Measurements from ENCODE around the gene THEMIS.
"Not testable (repeated sequence)": the region's sequence is repeated elsewhere in the genome, so short reads cannot be mapped to it uniquely, and the experiment has no call there.

THEMIS gene, protein sequence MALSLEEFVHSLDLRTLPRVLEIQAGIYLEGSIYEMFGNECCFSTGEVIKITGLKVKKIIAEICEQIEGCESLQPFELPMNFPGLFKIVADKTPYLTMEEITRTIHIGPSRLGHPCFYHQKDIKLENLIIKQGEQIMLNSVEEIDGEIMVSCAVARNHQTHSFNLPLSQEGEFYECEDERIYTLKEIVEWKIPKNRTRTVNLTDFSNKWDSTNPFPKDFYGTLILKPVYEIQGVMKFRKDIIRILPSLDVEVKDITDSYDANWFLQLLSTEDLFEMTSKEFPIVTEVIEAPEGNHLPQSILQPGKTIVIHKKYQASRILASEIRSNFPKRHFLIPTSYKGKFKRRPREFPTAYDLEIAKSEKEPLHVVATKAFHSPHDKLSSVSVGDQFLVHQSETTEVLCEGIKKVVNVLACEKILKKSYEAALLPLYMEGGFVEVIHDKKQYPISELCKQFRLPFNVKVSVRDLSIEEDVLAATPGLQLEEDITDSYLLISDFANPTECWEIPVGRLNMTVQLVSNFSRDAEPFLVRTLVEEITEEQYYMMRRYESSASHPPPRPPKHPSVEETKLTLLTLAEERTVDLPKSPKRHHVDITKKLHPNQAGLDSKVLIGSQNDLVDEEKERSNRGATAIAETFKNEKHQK

DNA sequence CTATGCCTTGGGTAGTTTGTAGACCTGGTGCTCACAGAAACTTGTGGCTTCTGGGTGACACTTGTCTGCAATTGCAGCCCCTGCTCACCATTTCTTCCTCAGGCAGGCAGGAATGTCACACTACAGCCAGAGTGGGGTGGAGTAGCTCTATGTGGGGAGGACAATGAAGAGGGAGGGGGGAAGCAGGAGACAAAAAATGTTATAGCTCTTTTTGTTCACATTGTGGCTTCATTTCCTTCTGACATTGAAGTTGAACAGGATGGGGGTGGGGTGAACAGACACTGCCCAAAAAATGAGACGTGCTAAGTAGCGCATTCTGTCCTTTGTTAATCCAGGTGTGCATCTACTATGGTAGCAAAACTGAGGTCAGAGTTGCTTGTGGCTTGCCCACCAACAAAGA is at the start of gene THEMIS:
TSS of gene THEMIS (minus strand) at position 124 of the 400 bp plus-strand sequence. CDS start 126 bp downstream, outside the sequence.
- no peak for DNase-seq (ENCODE audit: low read depth)

DNA sequence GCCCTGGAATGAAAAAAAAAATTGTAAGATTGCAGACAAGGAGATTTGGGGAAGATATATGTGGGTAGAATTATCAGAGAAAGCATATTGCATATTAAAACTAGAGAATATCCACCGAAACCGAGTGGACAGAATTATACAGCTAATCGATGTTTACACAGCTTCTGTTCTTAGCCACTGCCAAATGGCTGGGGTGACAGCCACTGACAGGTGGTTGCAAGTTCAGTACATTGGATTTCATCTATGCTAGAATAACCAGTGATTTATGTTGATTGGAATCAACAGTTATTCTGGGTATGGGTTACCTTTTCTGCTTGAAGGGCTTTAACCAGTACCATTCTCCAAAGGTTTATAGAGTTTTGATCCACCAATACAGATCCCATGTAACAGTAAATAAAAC is 48.4 kb upstream of the THEMIS start:
- no peak for DNase-seq (ENCODE audit: low read depth)

DNA sequence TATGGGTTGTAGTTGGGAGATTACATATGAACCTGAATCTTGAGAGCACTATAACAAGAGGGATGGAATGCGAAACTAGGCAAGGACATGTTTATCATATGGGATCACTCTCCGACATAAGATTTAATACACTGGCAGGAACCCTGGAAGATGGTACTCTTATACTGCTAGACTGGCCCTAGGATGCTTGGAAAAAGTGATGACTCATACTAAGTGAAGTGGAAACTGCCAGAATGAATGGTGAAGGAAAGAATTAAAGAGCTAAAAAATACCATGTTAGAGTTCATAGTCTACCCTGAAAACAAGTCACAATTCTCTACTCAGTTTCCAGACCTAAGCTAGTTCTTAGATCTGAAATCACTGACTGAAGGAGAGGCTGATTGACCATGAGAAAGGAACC is 45.5 kb upstream of the THEMIS start:
- no peak for DNase-seq (ENCODE audit: low read depth)

DNA sequence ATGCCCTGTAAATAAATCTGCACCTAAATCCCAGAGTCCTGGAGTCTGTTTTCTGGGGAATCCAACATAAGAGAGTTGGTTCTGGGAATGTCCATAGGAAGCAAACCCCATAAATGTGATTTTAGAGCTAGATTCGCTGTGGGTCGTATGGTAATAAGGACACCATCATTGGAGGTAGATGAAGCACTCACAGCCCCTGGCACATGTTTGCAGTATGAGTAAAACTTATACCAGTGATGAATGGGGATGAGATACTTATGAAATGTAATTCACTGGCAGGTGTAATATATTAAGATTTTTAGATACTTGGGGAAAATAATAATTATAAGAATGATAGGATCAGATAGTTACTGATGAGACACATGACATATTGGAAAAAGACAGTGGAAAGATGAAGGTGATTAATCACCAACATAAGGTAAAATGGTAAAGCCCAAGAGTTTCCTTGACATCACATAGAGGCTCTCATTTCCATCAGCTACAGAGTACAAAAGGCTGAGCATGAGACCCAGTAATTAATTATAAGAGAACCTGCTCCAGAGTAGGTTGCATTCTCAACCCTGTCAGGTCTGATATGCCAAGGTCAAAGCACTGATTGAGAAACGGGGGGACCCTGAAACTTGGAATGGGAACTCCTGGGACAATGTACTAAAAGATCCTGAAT is 44.7 kb upstream of the THEMIS start:
- DNase-seq (ENCODE audit: low read depth) = no peak

DNA sequence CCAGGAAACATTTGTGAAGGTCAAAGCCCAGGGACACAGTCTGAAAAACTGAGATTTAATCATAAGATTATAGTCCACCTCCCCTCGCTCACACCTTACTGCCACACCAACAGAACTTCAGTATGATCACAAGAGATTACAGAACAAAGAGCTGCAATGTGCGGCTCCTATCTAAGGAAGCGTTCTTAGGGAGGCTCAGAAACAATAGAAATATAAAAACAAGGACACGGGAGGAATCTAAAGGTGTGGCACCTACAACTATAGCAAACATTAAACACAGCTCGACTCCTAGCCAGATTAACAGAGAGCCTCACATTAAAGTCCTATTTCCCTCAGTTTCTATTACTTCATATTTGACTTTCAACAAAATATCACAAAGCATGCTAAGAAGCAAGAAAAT is 40.4 kb upstream of the THEMIS start:
- DNase-seq (ENCODE audit: low read depth) = no peak

DNA sequence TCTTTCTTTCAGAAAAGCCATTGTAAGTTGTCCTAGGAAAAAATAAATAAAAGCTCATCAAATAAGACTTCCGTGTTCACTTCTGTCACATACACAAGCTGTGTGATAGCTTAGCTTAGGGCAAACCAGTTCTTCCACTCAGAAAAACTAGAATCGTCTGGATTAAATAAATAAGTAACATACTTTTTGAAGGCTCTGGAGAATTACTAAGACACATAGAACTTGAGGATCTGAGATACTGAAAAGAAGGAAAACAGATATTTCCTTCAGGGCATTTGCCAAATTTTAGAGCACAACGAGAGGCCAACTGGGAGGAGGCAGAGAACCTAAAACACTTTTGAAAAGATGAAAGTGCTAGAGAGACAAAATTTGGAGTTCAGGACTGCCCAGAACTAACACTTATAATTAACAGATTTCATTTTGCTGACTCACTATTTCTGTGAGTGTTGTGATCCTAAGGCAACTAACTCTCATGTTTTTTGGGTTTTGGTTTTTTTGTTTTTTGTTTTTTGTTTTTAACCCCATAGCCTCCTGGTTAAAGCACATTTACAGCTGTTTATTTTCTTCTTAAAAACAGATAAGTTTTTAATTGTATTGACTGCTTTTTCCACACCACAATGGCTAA is 38.7 kb upstream of the THEMIS start:
- no peak for DNase-seq (ENCODE audit: low read depth)

DNA sequence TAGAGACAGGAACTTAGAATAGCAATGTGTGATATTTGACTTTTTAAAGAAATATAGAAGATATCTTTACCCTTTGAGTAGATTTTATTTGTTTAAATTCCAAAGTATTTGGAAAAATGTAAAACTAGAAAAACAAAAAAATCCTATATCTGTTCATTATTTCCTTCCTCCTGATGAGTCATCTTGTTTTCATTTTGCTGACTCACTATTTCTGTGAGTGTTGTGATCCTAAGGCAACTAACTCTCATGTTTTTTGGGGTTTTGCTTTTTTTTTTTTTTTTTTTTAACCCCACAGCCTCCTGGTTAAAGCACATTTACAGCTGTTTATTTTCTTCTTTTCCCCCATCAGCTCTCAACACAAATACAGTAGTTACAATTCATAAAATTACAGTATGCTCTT is 37.8 kb upstream of the THEMIS start:
- no peak for DNase-seq (ENCODE audit: low read depth)

DNA sequence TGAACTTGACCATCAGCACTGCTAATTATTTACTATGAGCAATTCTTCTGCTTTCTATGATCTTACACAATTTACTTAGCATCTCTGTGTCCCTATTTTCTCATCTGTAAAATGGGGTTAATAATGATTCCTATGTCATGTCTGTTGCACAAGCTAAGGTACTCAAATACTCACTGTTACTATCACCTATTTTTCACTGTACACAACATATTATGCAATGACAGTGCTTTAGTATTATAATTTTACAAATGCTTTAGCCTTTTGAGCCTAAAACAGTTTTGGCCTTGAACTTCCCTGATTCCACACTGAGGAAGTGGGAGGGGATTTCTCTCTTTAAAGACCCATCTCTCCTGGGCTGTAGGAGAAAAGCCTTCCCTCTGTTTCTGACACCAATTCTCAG is 36.9 kb upstream of the THEMIS start:
- no peak for DNase-seq (ENCODE audit: low read depth)

DNA sequence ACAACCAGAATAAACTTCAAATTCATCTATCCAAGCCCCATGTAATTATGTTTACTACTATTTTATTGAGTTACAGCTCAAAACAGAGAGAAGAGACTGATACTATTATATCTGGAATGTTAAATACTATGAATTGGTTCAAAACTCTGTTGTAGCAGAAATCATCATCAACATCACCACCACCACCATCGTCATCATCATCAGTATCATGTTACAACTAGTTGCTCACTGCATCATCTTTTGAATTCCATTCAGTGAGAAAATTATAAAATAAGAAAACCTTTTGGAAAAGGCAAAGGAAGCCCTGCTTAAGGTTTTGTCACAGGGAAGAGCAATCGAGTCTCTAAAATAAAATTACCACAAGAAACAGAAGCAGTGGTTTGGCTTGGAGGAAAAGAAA is 36.2 kb upstream of the THEMIS start:
- DNase-seq (ENCODE audit: low read depth) = no peak

DNA sequence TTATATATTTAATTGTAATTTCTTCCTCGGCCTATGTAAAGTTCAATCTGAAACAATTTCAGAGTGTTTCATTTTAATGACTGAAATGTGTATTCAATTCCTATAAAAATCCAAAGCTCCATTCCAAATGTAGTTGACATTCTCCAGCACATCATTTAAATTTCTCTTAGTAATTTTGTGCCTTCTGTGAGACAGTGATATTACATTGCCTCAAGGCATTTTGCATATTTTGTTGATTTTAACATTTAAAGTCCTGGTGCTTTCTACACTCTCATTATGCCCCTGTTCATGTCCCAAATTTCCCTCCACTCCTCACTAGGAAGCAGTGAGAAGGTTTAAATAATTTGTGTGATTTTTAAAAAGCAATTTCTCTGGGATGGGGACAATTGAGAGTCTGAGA is 34.1 kb upstream of the THEMIS start:
- no peak for DNase-seq (ENCODE audit: low read depth)

DNA sequence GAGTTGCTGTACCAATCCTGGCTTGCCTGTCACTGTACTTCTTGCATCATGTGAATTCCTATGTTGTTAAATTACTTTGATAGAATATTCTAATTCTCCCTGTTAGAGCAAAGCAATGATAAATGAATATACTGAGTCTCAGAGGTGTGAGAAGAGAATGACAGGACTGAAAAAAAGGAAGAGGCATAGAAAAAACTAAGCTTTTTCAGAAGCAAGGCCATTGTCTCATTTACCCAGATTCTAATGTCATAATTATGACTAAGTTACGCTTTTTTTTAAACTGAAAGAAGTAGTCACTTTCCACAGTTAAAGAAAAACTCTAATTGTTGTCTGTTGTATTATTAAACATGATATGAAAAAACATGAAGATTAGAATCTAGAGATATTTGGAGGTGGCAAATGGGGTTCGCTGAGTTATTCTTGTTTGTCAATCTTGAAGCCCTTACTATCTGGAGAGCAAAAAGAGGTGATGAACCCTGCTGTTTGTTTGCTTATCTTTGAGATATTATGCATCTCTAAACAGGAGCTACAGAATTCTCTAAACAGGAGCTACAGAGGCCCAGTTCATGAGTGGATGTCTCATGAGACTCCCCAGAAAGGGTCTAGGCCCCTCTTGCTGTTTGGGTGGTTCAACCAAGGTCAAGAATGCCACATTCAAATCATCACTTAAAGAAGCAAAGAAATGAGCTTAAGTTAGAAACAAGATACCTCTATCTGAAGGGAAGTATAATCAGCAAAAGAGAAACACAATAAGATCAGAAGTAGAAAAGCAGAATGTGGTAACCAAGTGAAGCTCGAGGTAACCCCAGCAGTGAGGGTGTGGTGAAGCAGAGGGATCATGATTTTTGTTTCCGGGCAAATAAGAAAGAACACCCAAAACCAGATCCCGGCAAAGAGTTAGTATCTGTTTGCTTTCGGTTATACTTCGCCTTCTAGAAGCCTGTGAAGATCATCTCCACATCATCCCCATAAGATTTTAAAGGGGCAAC is 33.3 kb upstream of the THEMIS start:
- no peak for DNase-seq (ENCODE audit: low read depth)

DNA sequence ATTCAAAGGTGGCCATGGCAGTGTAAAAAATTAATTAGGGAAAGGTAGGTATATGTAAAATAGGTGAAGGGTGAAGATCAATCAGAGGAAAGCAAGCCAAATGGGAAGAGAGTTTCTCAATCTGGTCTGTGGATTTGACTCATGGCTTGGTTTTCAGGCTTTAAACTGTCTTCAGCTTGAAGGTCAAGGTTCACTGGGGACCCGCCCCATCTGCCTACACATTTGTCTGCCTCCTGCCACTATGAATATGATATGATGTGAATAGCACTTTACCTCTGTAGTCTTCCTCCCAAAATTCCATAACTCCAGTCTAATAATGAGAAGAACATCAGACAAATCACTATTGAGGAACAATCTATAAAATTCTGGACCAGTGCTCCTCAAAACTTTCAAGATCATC is 32.3 kb upstream of the THEMIS start:
- no peak for DNase-seq (ENCODE audit: low read depth)

DNA sequence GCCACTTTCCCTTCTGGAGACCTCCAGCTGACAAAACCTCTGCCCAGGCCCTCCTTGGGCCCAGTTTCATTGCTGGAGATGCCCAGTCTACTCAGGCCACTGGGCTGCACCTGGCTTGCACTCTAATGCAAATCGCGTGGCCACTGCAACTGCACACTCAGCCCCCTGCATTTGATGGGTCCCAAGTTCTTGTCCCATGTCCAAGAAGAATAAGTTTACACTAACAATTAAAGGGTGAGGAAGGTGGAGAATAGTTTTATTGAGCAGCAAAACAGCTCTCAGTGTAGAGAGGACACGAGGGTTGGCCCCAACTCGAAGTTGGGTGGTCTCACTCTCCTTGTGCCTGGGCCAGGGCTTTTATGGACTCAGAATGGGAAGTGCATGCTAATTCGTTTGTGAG is 31.9 kb upstream of the THEMIS start:
- DNase-seq (ENCODE audit: low read depth) = no peak

DNA sequence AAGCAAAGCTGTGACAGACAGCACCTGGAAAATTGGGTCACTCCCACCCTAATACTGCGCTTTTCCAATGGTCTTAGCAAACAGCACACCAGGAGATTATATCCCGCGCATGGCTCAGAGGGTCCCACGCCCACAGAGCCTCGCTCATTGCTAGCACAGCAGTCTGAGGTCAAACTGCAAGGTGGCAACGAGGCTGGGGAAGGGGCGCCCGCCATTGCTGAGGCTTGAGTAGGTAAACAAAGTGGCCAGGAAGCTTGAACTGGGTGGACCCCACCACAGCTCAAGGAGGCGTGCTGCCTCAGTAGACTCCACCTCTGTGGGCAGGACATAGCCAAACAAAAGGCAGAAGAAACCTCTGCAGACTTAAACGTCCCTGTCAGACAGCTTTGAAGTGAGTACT is 25.6 kb upstream of the THEMIS start:
- DNase-seq (ENCODE audit: low read depth) = not testable (repeated sequence)

DNA sequence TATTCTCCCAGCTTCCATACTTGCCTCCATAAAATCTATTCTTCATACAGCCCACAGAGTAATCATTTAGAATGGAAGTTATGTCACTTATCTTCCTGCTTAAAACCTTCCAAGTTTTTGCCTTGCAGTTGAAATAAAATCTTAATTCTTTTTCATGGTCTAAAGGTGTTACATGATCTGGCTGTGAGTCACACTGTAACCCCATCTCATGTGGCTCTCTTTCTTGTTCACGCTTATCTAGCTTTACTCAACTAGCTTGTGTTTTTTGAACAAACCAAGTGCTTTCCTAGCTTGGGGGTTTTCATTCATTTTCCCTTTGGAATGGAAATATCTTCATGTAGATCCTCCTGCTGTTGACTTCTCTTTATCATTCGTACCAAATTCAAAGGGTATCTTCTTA is 23.6 kb upstream of the THEMIS start:
- no peak for DNase-seq (ENCODE audit: low read depth)

DNA sequence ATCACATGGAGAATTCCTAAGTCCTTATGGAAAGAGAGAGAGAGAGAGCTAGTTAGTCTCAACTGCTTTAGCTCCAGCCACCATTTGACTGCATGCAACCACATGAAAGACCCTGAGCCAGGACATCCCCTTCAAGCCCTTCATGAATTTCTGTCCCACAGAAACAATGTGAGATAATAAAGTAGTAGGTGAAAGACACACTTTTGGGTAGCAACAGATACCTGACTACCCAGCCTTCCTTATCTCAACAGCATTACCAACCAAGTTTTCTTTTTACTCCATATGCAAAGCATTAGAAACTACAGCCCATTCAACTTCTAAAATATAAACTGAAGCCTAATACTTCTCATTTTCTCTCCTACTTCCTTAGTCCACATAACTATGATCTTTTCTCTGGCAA is 23.2 kb upstream of the THEMIS start:
- DNase-seq (ENCODE audit: low read depth) = no peak

DNA sequence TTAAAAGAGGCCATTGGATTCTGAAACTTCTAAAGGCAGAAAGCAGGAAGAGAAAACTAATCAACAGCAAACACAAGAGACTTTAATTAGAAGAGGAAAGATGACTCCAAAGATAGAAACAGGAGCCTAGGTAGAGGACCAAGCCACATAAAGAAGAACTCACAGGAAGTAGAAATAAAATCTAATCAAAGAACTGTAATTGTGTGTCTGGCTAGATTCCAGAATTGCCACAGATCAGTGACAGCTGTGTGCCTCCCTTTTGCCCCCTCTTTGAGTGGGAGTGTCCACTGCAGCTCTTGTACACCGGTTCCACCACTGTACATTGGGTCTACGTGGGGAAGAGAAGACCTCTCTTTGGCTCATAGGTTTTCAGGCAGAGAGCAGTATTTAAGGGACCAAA is 22.3 kb upstream of the THEMIS start:
- no peak for DNase-seq (ENCODE audit: low read depth)

DNA sequence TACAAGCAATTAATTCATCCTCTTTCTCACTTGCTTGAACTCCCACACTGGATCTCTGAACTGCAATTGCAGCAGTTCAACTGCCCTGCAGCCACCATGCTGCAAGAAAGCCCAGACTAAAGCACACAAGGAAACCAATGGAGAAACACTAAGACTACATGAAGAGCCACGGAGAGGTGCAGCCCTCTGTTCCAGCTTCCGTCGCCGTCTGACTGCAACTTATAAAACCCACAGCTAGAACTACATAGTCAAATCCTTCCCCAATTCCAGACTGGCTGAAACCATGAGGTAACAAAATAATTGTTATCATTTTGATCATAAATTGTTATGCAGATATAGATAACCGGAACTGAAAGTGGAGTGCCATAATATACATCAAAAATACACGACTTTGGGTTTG is 21.1 kb upstream of the THEMIS start:
- DNase-seq (ENCODE audit: low read depth) = no peak

DNA sequence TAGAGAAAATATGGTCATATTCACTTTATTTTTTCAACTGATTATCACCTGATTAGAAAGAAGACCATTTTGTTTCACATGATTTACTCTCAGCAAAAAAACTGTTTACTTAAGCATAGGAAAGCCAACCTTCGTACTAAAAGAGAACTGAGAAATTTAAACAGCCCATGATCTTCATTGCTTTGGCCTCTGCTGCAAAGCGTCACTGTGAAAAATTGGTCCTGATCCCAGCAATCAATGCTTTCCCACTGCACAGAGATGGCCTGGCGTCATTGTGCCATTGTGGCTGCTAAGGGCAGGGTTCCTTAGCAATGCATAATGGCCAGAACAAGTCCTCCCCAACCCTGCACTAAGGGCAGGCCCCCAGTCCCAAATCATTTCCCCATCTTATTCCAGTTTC is 19.9 kb upstream of the THEMIS start:
- DNase-seq (ENCODE audit: low read depth) = no peak

DNA sequence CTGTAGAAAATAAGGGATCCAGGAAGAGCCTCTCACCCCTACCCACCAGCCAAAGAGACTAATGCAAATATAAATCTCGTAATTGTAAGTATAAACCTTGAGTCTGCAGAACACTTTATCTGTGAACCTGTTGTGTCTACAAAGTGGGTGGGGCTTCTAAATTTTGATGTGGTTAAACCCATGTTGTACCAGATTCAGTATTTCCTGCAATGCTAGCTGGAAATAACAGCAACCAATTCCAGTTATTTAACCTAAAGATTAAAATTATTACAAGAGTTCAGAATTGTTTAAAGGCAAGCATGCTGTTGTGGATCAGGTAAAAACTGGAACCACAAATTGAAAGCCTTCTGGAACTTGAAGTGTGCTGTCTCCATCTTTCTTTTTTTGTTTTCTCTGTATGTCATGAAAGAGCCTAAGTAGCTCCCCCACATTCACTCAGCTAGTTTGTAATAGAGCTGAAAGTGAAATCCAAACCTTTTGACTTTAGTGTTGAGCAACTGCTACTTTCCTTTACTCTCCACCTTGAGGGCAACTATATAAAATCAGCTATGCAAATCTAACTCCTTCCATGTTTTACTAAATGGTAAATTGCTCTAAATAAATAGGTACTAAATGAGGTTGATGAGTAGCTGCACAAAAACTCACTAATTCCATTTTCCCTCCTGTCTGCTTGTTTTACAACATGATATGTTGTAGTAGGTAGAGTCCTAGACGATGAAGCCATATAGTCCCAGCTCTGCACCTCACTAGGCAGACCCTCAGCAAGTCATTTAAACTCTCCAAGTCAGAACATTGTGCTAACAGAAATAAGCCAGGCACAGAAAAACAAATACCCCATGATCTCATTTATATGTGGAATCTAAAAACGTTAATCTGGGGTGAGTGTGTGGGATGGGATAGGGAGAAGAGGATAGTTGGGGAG is 17.9 kb upstream of the THEMIS start:
- DNase-seq (ENCODE audit: low read depth) = no peak

DNA sequence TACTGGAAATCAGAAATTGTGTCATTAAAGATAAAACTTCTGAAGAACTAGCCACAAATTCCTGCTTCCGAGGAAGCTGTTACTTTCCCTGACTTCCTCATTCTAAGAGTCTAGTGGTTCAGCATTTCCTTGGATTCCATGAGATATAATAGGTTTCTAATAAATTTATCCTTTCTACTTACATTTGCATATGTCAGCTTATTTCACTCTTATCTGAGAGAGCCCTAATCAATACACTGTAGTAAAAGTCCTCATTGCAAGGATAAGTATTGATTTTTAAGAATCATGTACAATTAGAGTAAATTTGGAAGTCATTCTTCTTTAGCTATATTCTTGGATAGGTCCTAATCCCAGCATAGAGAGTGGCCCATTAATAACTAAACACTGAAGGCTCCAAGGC is 16.9 kb upstream of the THEMIS start:
- DNase-seq (ENCODE audit: low read depth) = no peak
